Body of pancreas (tissue), 4 donors: ENCODE data around the gene MBNL1. TPM values are rescaled to one million over a fixed set of nuclear protein-coding genes. Genes with fewer than 3 reads are reported as not detected.

Experiments used
- ATAC-seq: fragments of 150-250 bp; one replicate; pipeline ENCODE4 v1.9.1; 2016
- DNase-seq, 4 donors: peaks; one replicate each; pipeline ENCODE4 v3.0.0-alpha.2; 2019
- H3K27ac ChIP-seq, 4 donors: fragments of 200-600 bp; sonication (generic); 1 replicate in 3 of 4; 2 replicates in 1 of 4; pipeline versions ENCODE4 v1.5.1 to v1.6.1; 2016 to 2019; ENCODE audit warnings: mild to moderate bottlenecking in 1 of 4, mixed read lengths in 1 of 4, moderate library complexity in 1 of 4
- H3K27me3 ChIP-seq, 2 donors: fragments of 200-600 bp; sonication (generic); one replicate each; pipeline ENCODE4 v1.6.0; 2016; ENCODE audit warnings: mild to moderate bottlenecking in 1 of 2
- H3K36me3 ChIP-seq, 2 donors: fragments of 200-600 bp; sonication (generic); replicated peaks in 1 of 2; 2 replicates each; pipeline ENCODE4 v1.5.1; 2016; ENCODE audit warnings: low read depth in 2 of 2; ENCODE audit not compliant: insufficient read depth in 1 of 2
- H3K4me1 ChIP-seq: fragments of 200-600 bp; sonication (generic); one replicate; pipeline ENCODE4 v1.6.0; 2016
- H3K4me3 ChIP-seq, 2 donors: fragments of 200-600 bp; sonication (generic); 1 replicate in 1 of 2; 2 replicates in 1 of 2; pipeline ENCODE4 v1.5.1; 2016 to 2019
- H3K9me3 ChIP-seq, 3 donors: fragments of 200-600 bp; sonication (generic); 1 replicate in 2 of 3; 2 replicates in 1 of 3; pipeline ENCODE4 v1.5.1; 2016
- POLR2A ChIP-seq, 3 donors: fragments of 450-650 bp; IDR thresholded peaks; one replicate each; pipeline ENCODE4 v1.6.1; 2016; ENCODE audit warnings: antibody characterized with exemption in 3 of 3, mild to moderate bottlenecking in 2 of 3
- WGBS, 2 donors: methylation state at CpG; one replicate each; pipeline ENCODE4 v1.1.5; 2017; 5-methylcytosine and 5-hydroxymethylcytosine counted together
- intact Hi-C: fragments of 100-400 bp; cut with DNase I; formaldehyde crosslinking; loops from one replicate; pipeline ENCODE4 v1.15.1; 2023
- total RNA-seq, 2 donors: library from RNA; depleted of rRNA; stranded (reverse); fragments of >200 nt; gene quantifications; one replicate each; pipeline ENCODE4 v1.1.0, GENCODE V29; 2016
- TF ChIP-seq, protein P1 (sequence below), 7 experiments: fragments of 450-650 bp in 4 of 7; fragments of 200-600 bp in 3 of 7; sonication (generic) in 3 of 7; IDR thresholded peaks; one replicate each; pipeline ENCODE4 v1.5.1; 2016 to 2019; ENCODE audit warnings: antibody characterized with exemption in 7 of 7

The MBNL1 gene
- total RNA-seq, 2 donors from 2014 or later: 77.3 to 82.4 TPM

DNA sequence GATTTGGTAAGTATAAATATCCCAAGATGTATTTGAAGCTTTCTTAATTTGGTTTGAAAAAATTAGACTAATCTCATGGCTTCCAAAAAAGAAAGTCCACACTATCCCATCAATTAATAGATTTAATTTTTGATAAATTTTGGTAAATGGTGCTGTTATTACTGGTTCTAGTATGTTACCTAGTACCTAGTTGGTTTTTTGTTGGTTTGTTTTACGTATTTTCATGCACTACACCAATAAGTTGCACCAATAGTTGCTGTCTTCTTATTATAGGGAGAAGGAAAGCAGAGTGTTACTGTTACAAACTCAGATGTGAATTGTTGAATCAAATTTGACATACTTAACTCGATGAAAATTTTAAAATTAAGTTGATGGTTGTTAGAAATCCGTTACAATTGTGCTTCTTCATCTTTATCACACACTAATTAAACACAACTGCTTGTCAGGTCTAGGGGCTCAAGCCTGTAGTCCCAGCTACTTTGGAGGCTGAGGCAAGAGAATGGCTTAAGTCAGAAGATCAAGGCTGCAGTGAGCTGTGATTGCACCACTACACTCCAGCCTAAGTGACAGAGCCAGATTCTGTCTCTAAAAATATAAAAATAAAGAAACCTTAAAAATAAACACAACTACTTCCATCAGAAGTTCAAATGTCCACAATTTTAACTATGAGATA lies 23.1 kb upstream of the MBNL1 start:
- H3K36me3 ChIP-seq: no peaks in the 10 kb centered on the region
- WGBS, 2 donors: 71 to 87% methylated on average over 3 of the region's 3 CpGs
- no peak overlapping the region for H3K27ac ChIP-seq
- no peaks in the 10 kb centered on the region for H3K4me1 ChIP-seq
- H3K9me3 ChIP-seq: no peaks in the 10 kb centered on the region
- TF ChIP-seq, protein P1, sequence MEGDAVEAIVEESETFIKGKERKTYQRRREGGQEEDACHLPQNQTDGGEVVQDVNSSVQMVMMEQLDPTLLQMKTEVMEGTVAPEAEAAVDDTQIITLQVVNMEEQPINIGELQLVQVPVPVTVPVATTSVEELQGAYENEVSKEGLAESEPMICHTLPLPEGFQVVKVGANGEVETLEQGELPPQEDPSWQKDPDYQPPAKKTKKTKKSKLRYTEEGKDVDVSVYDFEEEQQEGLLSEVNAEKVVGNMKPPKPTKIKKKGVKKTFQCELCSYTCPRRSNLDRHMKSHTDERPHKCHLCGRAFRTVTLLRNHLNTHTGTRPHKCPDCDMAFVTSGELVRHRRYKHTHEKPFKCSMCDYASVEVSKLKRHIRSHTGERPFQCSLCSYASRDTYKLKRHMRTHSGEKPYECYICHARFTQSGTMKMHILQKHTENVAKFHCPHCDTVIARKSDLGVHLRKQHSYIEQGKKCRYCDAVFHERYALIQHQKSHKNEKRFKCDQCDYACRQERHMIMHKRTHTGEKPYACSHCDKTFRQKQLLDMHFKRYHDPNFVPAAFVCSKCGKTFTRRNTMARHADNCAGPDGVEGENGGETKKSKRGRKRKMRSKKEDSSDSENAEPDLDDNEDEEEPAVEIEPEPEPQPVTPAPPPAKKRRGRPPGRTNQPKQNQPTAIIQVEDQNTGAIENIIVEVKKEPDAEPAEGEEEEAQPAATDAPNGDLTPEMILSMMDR (IDR thresholded peaks at IDR 0.05): no peak
- no peak for TF ChIP-seq POLR2A (IDR thresholded peaks at IDR 0.05)
- intact Hi-C loops: no loop called here
- DNase-seq: no peak
- no peaks in the 10 kb centered on the region for H3K27me3 ChIP-seq
- H3K4me3 ChIP-seq: no peak overlapping the region
- no peak for ATAC-seq

DNA sequence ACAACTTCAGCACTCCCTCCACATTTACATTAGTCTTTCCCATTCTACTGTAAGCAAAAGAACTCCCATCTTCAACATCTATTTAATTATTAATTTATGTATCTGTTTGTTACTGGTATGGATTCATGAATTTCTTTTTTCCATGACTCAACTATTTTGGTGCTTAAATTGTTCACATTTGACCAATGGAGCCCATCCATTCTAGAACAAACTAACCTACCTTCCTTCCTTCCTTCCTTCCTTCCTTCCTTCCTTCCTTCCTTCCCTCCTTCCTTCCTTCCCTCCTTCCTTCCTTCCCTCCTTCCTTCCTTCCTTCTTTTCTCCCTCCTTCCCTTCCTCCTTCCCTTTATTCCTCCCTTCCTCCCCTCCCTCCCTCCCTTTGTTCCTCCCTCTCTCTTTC lies 16.8 kb upstream of the MBNL1 start:
- TF ChIP-seq POLR2A (IDR thresholded peaks at IDR 0.05): no peak
- TF ChIP-seq, protein P1 (IDR thresholded peaks at IDR 0.05): no peak
- Histone ChIP-seq H3K9me3 (no peaks in the 10 kb centered on the region), H3K27me3 (no peaks in the 10 kb centered on the region), H3K36me3 (no peaks in the 10 kb centered on the region), H3K27ac (no peak overlapping the region), H3K4me3 (no peak overlapping the region), H3K4me1 (peaks cover 3% of the 10 kb centered on the region)
- no peak for ATAC-seq
- intact Hi-C loops: no loop called here
- no peak for DNase-seq

- WGBS, 2 donors: 83 to 93% methylated on average over 3 of the region's 3 CpGs
- ATAC-seq (no peak), DNase-seq (no peak)
- H3K9me3 ChIP-seq: no peaks in the 10 kb centered on the region
- no peak overlapping the region for H3K27ac ChIP-seq
- H3K36me3 ChIP-seq: no peaks in the 10 kb centered on the region
- no peak for TF ChIP-seq POLR2A (IDR thresholded peaks at IDR 0.05)
- TF ChIP-seq, protein P1 (IDR thresholded peaks at IDR 0.05): no peak
- no peak overlapping the region for H3K4me3 ChIP-seq
- peaks cover 11% of the 10 kb centered on the region for H3K4me1 ChIP-seq
- intact Hi-C loops: no loop called here
- H3K27me3 ChIP-seq: no peaks in the 10 kb centered on the region
Measured at GRCh38 chr3:152252755-152253154, 16.0 kb upstream of the MBNL1 start.

DNA sequence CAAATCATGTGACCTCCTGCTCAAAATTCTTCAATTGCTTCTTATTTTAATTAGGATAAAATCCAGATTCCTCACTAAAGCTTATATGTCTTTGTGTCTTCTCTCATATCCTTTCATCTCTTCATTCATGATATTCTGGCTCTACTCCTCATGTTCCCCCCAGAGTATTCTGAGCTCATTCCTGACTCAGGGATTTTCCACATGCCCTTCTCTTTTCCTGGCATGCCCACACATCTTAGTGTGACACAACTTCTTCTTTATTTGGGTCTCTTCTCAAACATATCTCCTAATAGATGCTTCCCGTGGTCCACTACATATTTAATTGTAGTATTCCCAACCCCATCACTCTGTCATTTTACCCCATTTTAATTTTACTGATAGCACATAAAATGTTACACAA lies 15.2 kb upstream of the MBNL1 start:
- Histone ChIP-seq H3K4me3 (no peak overlapping the region), H3K4me1 (peaks cover 15% of the 10 kb centered on the region), H3K9me3 (no peaks in the 10 kb centered on the region), H3K27ac (no peak overlapping the region), H3K27me3 (no peaks in the 10 kb centered on the region), H3K36me3 (no peaks in the 10 kb centered on the region)
- ATAC-seq (no peak), DNase-seq (no peak)
- TF ChIP-seq POLR2A (IDR thresholded peaks at IDR 0.05): no peak
- TF ChIP-seq, protein P1 (IDR thresholded peaks at IDR 0.05): no peak
- WGBS, 2 donors: 79 to 90% methylated on average over 1 of the region's 1 CpG
- intact Hi-C loops: no loop called here

DNA sequence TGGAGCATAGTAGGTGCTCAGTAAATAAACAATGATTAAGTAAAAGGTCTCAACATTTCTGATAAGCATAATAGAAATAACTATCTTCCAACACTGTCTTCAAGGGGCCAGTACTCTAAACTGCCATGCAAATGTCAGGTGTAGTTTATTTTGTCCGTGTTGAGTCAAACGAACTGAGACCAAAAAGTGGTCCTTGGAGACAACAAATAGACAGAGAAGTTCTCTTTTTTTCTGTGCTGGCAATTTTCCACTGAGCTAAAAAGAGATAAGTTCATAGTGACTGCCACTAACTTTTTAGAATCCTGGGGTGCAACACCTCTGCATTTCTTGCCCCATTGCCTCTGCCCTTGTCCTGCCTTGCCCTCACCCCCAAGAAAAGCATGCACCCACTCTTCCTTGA lies 14.7 kb upstream of the MBNL1 start:
- DNase-seq (no peak), ATAC-seq (no peak)
- peaks cover 21% of the 10 kb centered on the region for H3K4me1 ChIP-seq
- no peak overlapping the region for H3K27ac ChIP-seq
- WGBS, 2 donors: 71 to 83% methylated on average over 2 of the region's 2 CpGs
- H3K9me3 ChIP-seq: no peaks in the 10 kb centered on the region
- no peak for TF ChIP-seq POLR2A (IDR thresholded peaks at IDR 0.05)
- TF ChIP-seq, protein P1 (IDR thresholded peaks at IDR 0.05): no peak
- no peaks in the 10 kb centered on the region for H3K36me3 ChIP-seq
- intact Hi-C loops: no loop called here
- H3K4me3 ChIP-seq: no peak overlapping the region
- H3K27me3 ChIP-seq: no peaks in the 10 kb centered on the region
